H9 (cell line): ENCODE results near the gene SSBP2. TPM values are rescaled to one million over a fixed set of nuclear protein-coding genes. Genes with fewer than 3 reads are reported as not detected.

Experiments used
- DNase-seq: peaks from one replicate; pipeline ENCODE4 v3.0.0-alpha.2; 2017
- H2AFZ ChIP-seq: one replicate; pipeline ENCODE4 v1.6.1; 2013; ENCODE audit warnings: mild to moderate bottlenecking, low read length, control low read depth, moderate library complexity
- H2AK5ac ChIP-seq: 2 replicates; pipeline ENCODE4 v1.6.1; 2013; ENCODE audit warnings: low read length, control low read depth, mixed read lengths; ENCODE audit not compliant: insufficient read length
- H2BK120ac ChIP-seq: one replicate; pipeline ENCODE4 v1.6.1; 2013; ENCODE audit warnings: low read depth, mild to moderate bottlenecking, low read length, control low read depth, inconsistent platforms; ENCODE audit not compliant: poor library complexity, severe bottlenecking
- H2BK12ac ChIP-seq: 2 replicates; pipeline ENCODE4 v1.6.1; 2013; ENCODE audit warnings: low read length, control low read depth, mixed read lengths, low read depth; ENCODE audit not compliant: insufficient read length
- H2BK15ac ChIP-seq: 2 replicates; pipeline ENCODE4 v1.6.1; 2013; ENCODE audit warnings: low read depth, low read length, control low read depth
- H2BK20ac ChIP-seq: one replicate; pipeline ENCODE4 v1.6.1; 2013; ENCODE audit warnings: low read depth, mild to moderate bottlenecking, low read length, control low read depth, inconsistent platforms; ENCODE audit not compliant: poor library complexity, severe bottlenecking
- H2BK5ac ChIP-seq: 2 replicates; pipeline ENCODE4 v1.6.1; 2013; ENCODE audit warnings: low read length, control low read depth, mixed read lengths; ENCODE audit not compliant: insufficient read length
- H3K14ac ChIP-seq: 2 replicates; pipeline ENCODE4 v1.6.1; 2013; ENCODE audit warnings: low read length, control low read depth; ENCODE audit not compliant: insufficient read depth
- H3K18ac ChIP-seq: 2 replicates; pipeline ENCODE4 v1.6.1; 2013; ENCODE audit warnings: low read depth, mild to moderate bottlenecking, mixed read lengths, low read length, control low read depth; ENCODE audit not compliant: insufficient read length
- H3K23ac ChIP-seq: 2 replicates; pipeline ENCODE4 v1.6.1; 2013; ENCODE audit warnings: low read length, control low read depth, mixed read lengths, low read depth; ENCODE audit not compliant: insufficient read length
- H3K23me2 ChIP-seq: 2 replicates; pipeline ENCODE4 v1.6.1; 2013; ENCODE audit warnings: low read depth, mild to moderate bottlenecking, mixed read lengths, low read length, control low read depth; ENCODE audit not compliant: insufficient read length, poor library complexity, severe bottlenecking
- H3K27ac ChIP-seq: 2 replicates; pipeline ENCODE4 v1.5.1; 2013; ENCODE audit warnings: low read length, control low read depth, mixed read lengths, low read depth; ENCODE audit not compliant: insufficient read length
- H3K27me3 ChIP-seq: 2 replicates; pipeline ENCODE4 v1.6.1; 2013; ENCODE audit warnings: low read length, control low read depth, inconsistent platforms; ENCODE audit not compliant: insufficient read depth
- H3K4ac ChIP-seq: 2 replicates; pipeline ENCODE4 v1.6.1; 2013; ENCODE audit warnings: low read depth, mild to moderate bottlenecking, control low read depth, inconsistent platforms, low read length, moderate library complexity
- H3K4me1 ChIP-seq: 2 replicates; pipeline ENCODE4 v1.6.1; 2013; ENCODE audit warnings: low read length, control low read depth, inconsistent platforms; ENCODE audit not compliant: insufficient read depth
- H3K4me2 ChIP-seq: 2 replicates; pipeline ENCODE4 v1.6.1; 2013; ENCODE audit warnings: low read length, control low read depth, mixed read lengths; ENCODE audit not compliant: insufficient read length, insufficient read depth
- H3K56ac ChIP-seq: 2 replicates; pipeline ENCODE4 v1.6.1; 2013; ENCODE audit warnings: low read depth, mild to moderate bottlenecking, mixed read lengths, low read length, control low read depth; ENCODE audit not compliant: insufficient read length
- H3K79me1 ChIP-seq: 2 replicates; pipeline ENCODE4 v1.6.1; 2013; ENCODE audit warnings: low read depth, mild to moderate bottlenecking, moderate library complexity, low read length, control low read depth, inconsistent platforms; ENCODE audit not compliant: insufficient read depth, poor library complexity, severe bottlenecking
- H3K79me2 ChIP-seq: 2 replicates; pipeline ENCODE4 v1.6.1; 2013; ENCODE audit warnings: low read length, control low read depth, inconsistent platforms; ENCODE audit not compliant: insufficient read depth
- H3K9ac ChIP-seq: 2 replicates; pipeline ENCODE4 v1.6.1; 2013; ENCODE audit warnings: low read length, control low read depth, mixed read lengths; ENCODE audit not compliant: insufficient read length; ENCODE audit errors: extremely low read depth
- H3K9me3 ChIP-seq: one replicate; pipeline ENCODE4 v1.6.1; 2013; ENCODE audit warnings: low read depth, low read length, inconsistent platforms; ENCODE audit not compliant: control insufficient read depth
- H3T11ph ChIP-seq: one replicate; pipeline ENCODE4 v1.6.1; 2013; ENCODE audit warnings: mild to moderate bottlenecking, low read length, control low read depth, inconsistent platforms
- H4K20me1 ChIP-seq: one replicate; pipeline ENCODE4 v1.6.1; 2013; ENCODE audit not compliant: control insufficient read depth, insufficient read length, insufficient read depth
- H4K5ac ChIP-seq: 2 replicates; pipeline ENCODE4 v1.6.1; 2013; ENCODE audit warnings: low read depth, mild to moderate bottlenecking, mixed read lengths, low read length, control low read depth; ENCODE audit not compliant: insufficient read length
- H4K8ac ChIP-seq: replicated peaks from 2 replicates; pipeline ENCODE4 v1.6.1; 2013; ENCODE audit warnings: low read length, control low read depth, mixed read lengths, low read depth; ENCODE audit not compliant: insufficient read length
- H4K91ac ChIP-seq: 2 replicates; pipeline ENCODE4 v1.6.1; 2013; ENCODE audit warnings: low read depth, mild to moderate bottlenecking, moderate library complexity, mixed read lengths, low read length, control low read depth; ENCODE audit not compliant: insufficient read length
- H3K27ac Mint-ChIP-seq, 3 experiments: 2 replicates in 2 of 3; 3 replicates in 1 of 3; pipeline ENCODE4 v1.8.0; 2020 to 2021; ENCODE audit warnings: mixed read lengths in 3 of 3, mild to moderate bottlenecking in 1 of 3, moderate library complexity in 1 of 3
- H3K27me3 Mint-ChIP-seq: 2 replicates; pipeline ENCODE4 v1.8.0; 2021; ENCODE audit warnings: low read depth, mild to moderate bottlenecking, moderate library complexity, mixed read lengths
- H3K36me3 Mint-ChIP-seq, 3 experiments: 2 replicates in 2 of 3; 3 replicates in 1 of 3; pipeline ENCODE4 v1.8.0; 2020 to 2021; ENCODE audit warnings: low read depth in 3 of 3, mixed read lengths in 3 of 3; ENCODE audit not compliant: insufficient read depth in 1 of 3
- H3K4me1 Mint-ChIP-seq, 2 experiments: 2 replicates each; pipeline ENCODE4 v1.8.0; 2020; ENCODE audit warnings: mixed read lengths in 2 of 2
- H3K4me3 Mint-ChIP-seq, 2 experiments: 2 replicates in 1 of 2; 3 replicates in 1 of 2; pipeline ENCODE4 v1.8.0; 2020 to 2021; ENCODE audit warnings: mild to moderate bottlenecking in 2 of 2, mixed read lengths in 2 of 2, moderate library complexity in 1 of 2
- H3K9me3 Mint-ChIP-seq, 2 experiments: 2 replicates in 1 of 2; 3 replicates in 1 of 2; pipeline ENCODE4 v1.8.0; 2020; ENCODE audit warnings: mild to moderate bottlenecking in 2 of 2, mixed read lengths in 2 of 2, moderate library complexity in 1 of 2
- CTCF ChIP-seq: fragments of 200-600 bp; sonication (generic); conservative IDR thresholded peaks from 3 replicates; pipeline ENCODE4 v1.8.0; 2021; ENCODE audit warnings: antibody characterized with exemption, mild to moderate bottlenecking
- WGBS: extraction: QIAGEN DNeasy Blood & Tissue Kit; methylation state at CpG from one replicate; pipeline ENCODE4 v1.1.7; 2013; ENCODE audit warnings: missing lambda C conversion rate, low lambda C conversion rate, mixed read lengths; ENCODE audit not compliant: insufficient read length; ENCODE audit errors: extremely low coverage; 5-methylcytosine and 5-hydroxymethylcytosine counted together
- total RNA-seq: library from RNA; stranded (reverse); gene quantifications from 2 replicates; pipeline ENCODE4 v1.2.1, GENCODE V29; 2021

The SSBP2 gene
- total RNA-seq, 1 experiment from 2014 or later: 35.6 TPM

- peaks cover 4 to 15% of the 10 kb centered on the region in 2 experiments; a peak in 2 of 4 replicates for H3K4me1 Mint-ChIP-seq
- Histone ChIP-seq H2AK5ac (no peak overlapping the region), H3K56ac (no peak overlapping the region), H3K79me2 (no peaks in the 10 kb centered on the region), H3K4ac (no peak overlapping the region), H3K27ac (no peak overlapping the region), H4K91ac (no peak overlapping the region), H3T11ph (no peak overlapping the region), H3K9me3 (no peaks in the 10 kb centered on the region), H2BK120ac (no peak overlapping the region), H3K18ac (no peak overlapping the region), H3K4me1 (no peaks in the 10 kb centered on the region), H3K9ac (no peak overlapping the region), H2BK12ac (no peak overlapping the region), H3K4me2 (no peak overlapping the region), H3K27me3 (no peaks in the 10 kb centered on the region), H4K5ac (no peak overlapping the region), H3K14ac (no peak overlapping the region), H4K20me1 (no peaks in the 10 kb centered on the region), H3K23me2 (no peaks in the 10 kb centered on the region), H2BK5ac (no peak overlapping the region), H4K8ac (no peak overlapping the region), H2AFZ (no peak overlapping the region), H3K79me1 (no peaks in the 10 kb centered on the region), H3K23ac (no peak overlapping the region), H2BK20ac (no peak overlapping the region), H2BK15ac (no peak overlapping the region)
- H3K36me3 Mint-ChIP-seq: no peaks in the 10 kb centered on the region
- H3K27me3 Mint-ChIP-seq: no peaks in the 10 kb centered on the region
- TF ChIP-seq CTCF: no peak
- no peaks in the 10 kb centered on the region for H3K9me3 Mint-ChIP-seq
- H3K4me3 Mint-ChIP-seq: no peak overlapping the region
- no peak for DNase-seq
- no peak overlapping the region for H3K27ac Mint-ChIP-seq
- no CpG with 5 or more reads among the region's 7 CpGs for WGBS
Measured at GRCh38 chr5:81405126-81405891, 345.6 kb downstream of the SSBP2 start.
